Fibroblast of lung (primary cell): ENCODE data around the gene CCDC158. TPM values are rescaled to one million over a fixed set of nuclear protein-coding genes. Genes with fewer than 3 reads are reported as not detected.

Experiments used
- DNase-seq, 2 donors: peaks; one replicate each; pipeline versions ENCODE4 v3.0.0 to v3.0.0-alpha.2; 2010; ENCODE audit warnings: low read depth in 2 of 2
- H2AFZ ChIP-seq: 2 replicates; pipeline ENCODE4 v1.5.1; 2012; ENCODE audit warnings: low read length, control low read depth, inconsistent platforms
- H3K27ac ChIP-seq: 2 replicates; pipeline ENCODE4 v1.5.1; 2011; ENCODE audit warnings: low read length, control low read depth; ENCODE audit not compliant: insufficient read depth
- H3K27me3 ChIP-seq: 2 replicates; pipeline ENCODE4 v1.5.1; 2011; ENCODE audit warnings: mild to moderate bottlenecking, low read length; ENCODE audit not compliant: control insufficient read depth, insufficient read depth
- H3K36me3 ChIP-seq: 2 replicates; pipeline ENCODE4 v1.5.1; 2011; ENCODE audit warnings: low read length; ENCODE audit not compliant: control insufficient read depth, insufficient read depth
- H3K4me1 ChIP-seq: 2 replicates; pipeline ENCODE4 v1.5.1; 2011; ENCODE audit warnings: low read length; ENCODE audit not compliant: control insufficient read depth, insufficient read depth; ENCODE audit errors: extremely low read depth
- H3K4me2 ChIP-seq: 2 replicates; pipeline ENCODE4 v1.5.1; 2011; ENCODE audit warnings: low read length, control low read depth; ENCODE audit not compliant: insufficient read depth; ENCODE audit errors: extremely low read depth
- H3K4me3 ChIP-seq, 4 experiments: fragments of 200-600 bp in 1 of 4; sonication (generic) in 1 of 4; replicated peaks in 1 of 4; 2 replicates each; pipeline ENCODE4 v1.5.1; 2011 to 2016; ENCODE audit warnings: low read length in 4 of 4, low read depth in 3 of 4, mild to moderate bottlenecking in 3 of 4, control low read depth in 2 of 4, inconsistent platforms in 1 of 4, mixed read lengths in 1 of 4; ENCODE audit not compliant: insufficient read depth in 1 of 4; ENCODE audit errors: control extremely low read depth in 1 of 4
- H3K79me2 ChIP-seq: 2 replicates; pipeline ENCODE4 v1.5.1; 2012; ENCODE audit warnings: mild to moderate bottlenecking, low read length, inconsistent platforms; ENCODE audit not compliant: control insufficient read depth, insufficient read depth
- H3K9ac ChIP-seq: 2 replicates; pipeline ENCODE4 v1.5.1; 2011; ENCODE audit warnings: mild to moderate bottlenecking, low read length, control low read depth; ENCODE audit not compliant: insufficient read depth
- H3K9me3 ChIP-seq: 2 replicates; pipeline ENCODE4 v1.5.1; 2012; ENCODE audit warnings: low read depth, low read length; ENCODE audit not compliant: control insufficient read depth, insufficient read depth
- H4K20me1 ChIP-seq: 2 replicates; pipeline ENCODE4 v1.5.1; 2011; ENCODE audit warnings: low read length; ENCODE audit not compliant: control insufficient read depth, insufficient read depth; ENCODE audit errors: extremely low read depth
- EZH2 ChIP-seq: IDR thresholded peaks from 2 replicates; pipeline ENCODE4 v1.5.1; 2012; ENCODE audit warnings: low read length, control low read depth, mild to moderate bottlenecking; ENCODE audit errors: missing control alignments
- polyA plus RNA-seq, 2 donors: library from polyadenylated mRNA; depleted of rRNA in 1 of 2; stranded (reverse) in 1 of 2; unstranded in 1 of 2; fragments of >200 nt; gene quantifications; 2 replicates each; pipeline ENCODE4 v1.2.1, GENCODE V29; 2011 to 2012; ENCODE audit warnings: missing spikeins in 1 of 2
- total RNA-seq: library from RNA; depleted of rRNA; stranded (reverse); fragments of >200 nt; gene quantifications from 2 replicates; pipeline ENCODE4 v1.2.1, GENCODE V29; 2014
- TF ChIP-seq, protein P1 (sequence below), 2 donors: IDR thresholded peaks in 1 of 2; conservative IDR thresholded peaks in 1 of 2; 1 replicate in 1 of 2; 2 replicates in 1 of 2; pipeline ENCODE4 v1.5.1; 2011 to 2012; ENCODE audit warnings: low read length in 2 of 2, control low read depth in 1 of 2, inconsistent platforms in 1 of 2, low read depth in 1 of 2, mild to moderate bottlenecking in 1 of 2

The CCDC158 gene
- total and polyA plus RNA-seq, 2 donors (not counting 1 experiment from before 2014, with no cell fraction given) = 0.15 to 1.5 TPM

DNA sequence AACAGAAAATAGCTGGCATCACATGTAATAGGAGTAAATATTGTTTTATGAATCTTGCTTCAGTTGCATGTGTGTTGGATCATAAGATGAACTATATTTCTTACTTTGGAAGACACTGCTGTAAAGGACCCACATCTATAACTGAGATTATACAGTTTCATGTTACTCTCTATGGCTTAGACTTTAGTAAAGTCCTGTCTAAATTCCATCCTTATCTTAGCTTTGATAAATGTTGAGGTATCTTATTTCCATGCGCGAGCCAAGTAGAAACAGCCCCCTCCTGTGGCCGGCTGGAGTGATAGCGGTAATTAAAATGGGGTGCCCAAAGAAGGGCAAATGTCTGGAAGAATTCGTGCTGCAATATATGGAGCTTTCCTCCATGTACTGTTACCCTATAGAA, 43.0 kb downstream of the CCDC158 start:
- Histone ChIP-seq H3K27ac (no peak overlapping the region), H3K9ac (no peak overlapping the region), H3K79me2 (no peaks in the 10 kb centered on the region), H2AFZ (no peak overlapping the region), H3K36me3 (no peaks in the 10 kb centered on the region), H3K9me3 (no peaks in the 10 kb centered on the region), H3K4me2 (no peak overlapping the region), H3K4me1 (no peaks in the 10 kb centered on the region), H3K27me3 (no peaks in the 10 kb centered on the region), H4K20me1 (no peaks in the 10 kb centered on the region), H3K4me3 (no peak overlapping the region)
- DNase-seq = peak; percentile 64 to 65
- no peak for TF ChIP-seq EZH2
- TF ChIP-seq, protein P1, sequence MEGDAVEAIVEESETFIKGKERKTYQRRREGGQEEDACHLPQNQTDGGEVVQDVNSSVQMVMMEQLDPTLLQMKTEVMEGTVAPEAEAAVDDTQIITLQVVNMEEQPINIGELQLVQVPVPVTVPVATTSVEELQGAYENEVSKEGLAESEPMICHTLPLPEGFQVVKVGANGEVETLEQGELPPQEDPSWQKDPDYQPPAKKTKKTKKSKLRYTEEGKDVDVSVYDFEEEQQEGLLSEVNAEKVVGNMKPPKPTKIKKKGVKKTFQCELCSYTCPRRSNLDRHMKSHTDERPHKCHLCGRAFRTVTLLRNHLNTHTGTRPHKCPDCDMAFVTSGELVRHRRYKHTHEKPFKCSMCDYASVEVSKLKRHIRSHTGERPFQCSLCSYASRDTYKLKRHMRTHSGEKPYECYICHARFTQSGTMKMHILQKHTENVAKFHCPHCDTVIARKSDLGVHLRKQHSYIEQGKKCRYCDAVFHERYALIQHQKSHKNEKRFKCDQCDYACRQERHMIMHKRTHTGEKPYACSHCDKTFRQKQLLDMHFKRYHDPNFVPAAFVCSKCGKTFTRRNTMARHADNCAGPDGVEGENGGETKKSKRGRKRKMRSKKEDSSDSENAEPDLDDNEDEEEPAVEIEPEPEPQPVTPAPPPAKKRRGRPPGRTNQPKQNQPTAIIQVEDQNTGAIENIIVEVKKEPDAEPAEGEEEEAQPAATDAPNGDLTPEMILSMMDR (conservative IDR thresholded peaks at IDR 0.05 in 1 of 2, IDR thresholded peaks at IDR 0.05 in 1 of 2; ENCODE audit: low read depth in 1 of 2, low read length in 2 of 2) = peak; percentile 43 to 60

DNA sequence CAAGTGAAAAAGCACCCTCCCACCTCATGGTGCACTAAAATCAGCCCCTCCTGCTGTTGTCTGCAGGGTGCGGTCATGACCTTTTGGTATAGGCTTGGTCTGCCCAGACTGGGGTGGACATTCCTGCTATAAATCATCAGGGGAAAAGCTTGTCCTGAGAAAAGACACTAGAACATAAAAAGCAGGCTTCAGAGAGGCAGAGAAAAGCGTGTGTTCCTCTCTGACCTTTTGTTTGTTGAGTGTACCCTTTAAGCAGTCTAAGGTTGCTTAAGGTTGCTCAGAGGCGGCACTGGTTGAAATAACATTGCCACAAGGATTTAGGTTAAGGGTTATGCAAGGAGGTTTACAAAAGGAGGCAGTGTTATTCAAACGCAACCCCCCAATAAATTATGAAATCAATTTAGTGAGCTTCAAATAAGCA, 43.5 kb downstream of the CCDC158 start:
- Histone ChIP-seq H3K79me2 (no peaks in the 10 kb centered on the region), H3K4me1 (no peaks in the 10 kb centered on the region), H3K4me2 (no peak overlapping the region), H3K9ac (no peak overlapping the region), H4K20me1 (no peaks in the 10 kb centered on the region), H3K27me3 (no peaks in the 10 kb centered on the region), H3K4me3 (no peak overlapping the region), H3K27ac (no peak overlapping the region), H3K9me3 (no peaks in the 10 kb centered on the region), H2AFZ (no peak overlapping the region), H3K36me3 (no peaks in the 10 kb centered on the region)
- DNase-seq = no peak
- no peak for TF ChIP-seq EZH2
- TF ChIP-seq, protein P1 (conservative IDR thresholded peaks at IDR 0.05 in 1 of 2, IDR thresholded peaks at IDR 0.05 in 1 of 2; ENCODE audit: low read depth in 1 of 2, low read length in 2 of 2) = no peak

DNA sequence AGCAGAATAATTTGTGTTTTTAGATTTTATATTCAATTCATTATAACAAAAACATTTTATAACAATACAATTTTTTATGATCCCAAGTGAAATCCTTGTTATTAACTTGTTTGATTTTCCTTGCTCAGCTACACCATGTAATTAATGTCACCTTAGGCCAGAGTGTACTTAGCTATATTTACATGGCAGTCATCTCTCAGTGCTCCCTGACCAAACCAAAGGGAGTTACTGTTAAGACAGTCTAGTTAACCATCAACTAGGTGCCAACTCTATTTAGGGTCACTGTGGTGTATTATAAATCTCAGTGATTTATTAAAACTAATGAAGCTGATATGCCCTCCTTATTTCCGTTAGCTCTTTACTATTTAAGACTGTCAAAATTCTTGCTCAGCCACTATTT, 44.4 kb downstream of the CCDC158 start:
- DNase-seq = no peak
- Histone ChIP-seq H2AFZ (no peak overlapping the region), H3K4me3 (no peak overlapping the region), H3K36me3 (no peaks in the 10 kb centered on the region), H3K79me2 (no peaks in the 10 kb centered on the region), H3K9me3 (no peaks in the 10 kb centered on the region), H3K4me2 (no peak overlapping the region), H3K4me1 (no peaks in the 10 kb centered on the region), H3K27me3 (no peaks in the 10 kb centered on the region), H3K27ac (no peak overlapping the region), H4K20me1 (no peaks in the 10 kb centered on the region), H3K9ac (no peak overlapping the region)
- TF ChIP-seq EZH2 = no peak
- TF ChIP-seq, protein P1 (conservative IDR thresholded peaks at IDR 0.05 in 1 of 2, IDR thresholded peaks at IDR 0.05 in 1 of 2; ENCODE audit: low read depth in 1 of 2, low read length in 2 of 2) = no peak
